ENCODE results near the gene ZFP62. TPM values are rescaled to one million over a fixed set of nuclear protein-coding genes. Genes with fewer than 3 reads are reported as not detected.

Gene ZFP62
- total and polyA plus RNA-seq, 2 of the 8 experiments (the other 6 are each of a cell fraction or from before 2014, with no cell fraction given): 9.3 to 38.5 TPM

DNA sequence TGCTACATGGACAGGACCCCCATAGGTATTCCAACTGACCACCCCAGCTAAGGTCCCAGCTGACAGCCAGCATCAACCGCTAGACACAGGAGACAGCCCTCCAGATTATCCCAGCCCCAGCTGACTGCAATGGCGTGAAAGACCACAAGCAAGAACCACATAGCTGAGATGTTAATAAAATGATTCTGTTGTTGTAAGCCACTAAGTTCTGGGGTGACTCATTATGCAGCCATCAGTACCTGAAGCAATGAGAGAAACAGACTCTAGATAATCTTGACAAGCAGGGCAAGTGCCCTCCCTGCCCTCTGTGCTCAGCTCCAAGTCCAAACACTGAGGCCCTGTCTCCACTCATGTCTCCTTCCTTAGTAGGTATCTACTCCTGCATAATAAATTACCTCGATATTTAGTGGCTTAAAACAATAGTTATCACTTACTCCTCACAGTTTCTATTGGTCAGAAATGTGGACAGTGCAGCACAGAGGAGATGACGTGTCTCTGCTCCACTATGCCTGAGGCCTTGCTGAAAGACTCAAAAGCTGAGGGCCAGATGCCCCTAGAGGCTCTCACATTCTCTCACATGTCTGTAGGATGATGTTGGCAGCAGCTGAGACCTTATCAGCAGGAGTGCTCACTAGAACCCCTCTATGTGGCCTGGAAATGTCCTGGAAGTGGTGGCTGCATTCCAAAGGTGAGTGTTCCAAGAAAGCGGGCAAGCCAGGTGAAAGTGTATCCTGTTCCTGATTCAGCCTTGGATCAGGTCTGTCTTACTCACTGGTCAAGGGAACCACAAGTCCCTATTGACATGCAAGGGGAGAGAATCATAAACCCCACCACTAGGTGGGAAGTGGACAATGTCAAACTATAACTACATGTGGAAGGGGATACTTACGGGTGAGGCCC is 60.9 kb downstream of the ZFP62 start:
- ChIA-PET CTCF (ENCODE audit: partially characterized antibody) (interaction anchor here (0.6 to 6.4 kb wide), 11 partner anchors 13 to 287 kb away, joined by 3 to 99 read pairs (median 3); no protein-coding TSS in a partner anchor), POLR2A (ENCODE audit: partially characterized antibody) (interaction anchor here (1.1 to 4.9 kb wide), 5 partner anchors 9 to 31 kb away, joined by 4 to 37 read pairs (median 13); no protein-coding TSS in a partner anchor)
- H2BK5ac ChIP-seq (ENCODE audit: low read depth, low read length): no peak overlapping the region
- peaks cover 0 to 7% (median 0%) of the 10 kb centered on the region in 4 experiments; a peak in 3 of 8 replicates for H3K36me3 ChIP-seq (ENCODE audit: control insufficient read depth in 2 of 4, insufficient read depth in 4 of 4, low read length in 3 of 4)
- H2BK12ac ChIP-seq (ENCODE audit: low read depth, low read length): no peak overlapping the region
- H2AFZ ChIP-seq (ENCODE audit: low read length): no peak overlapping the region
- H3K9me3 ChIP-seq (ENCODE audit: insufficient read depth in 2 of 2, low read depth in 1 of 2, low read length in 1 of 2): no peaks in the 10 kb centered on the region
- 85% methylated on average over 6 of the region's 6 CpGs; no CpG with 5 or more reads in 1 of the 2 experiments for WGBS, 2 experiments (ENCODE audit: extremely low coverage in 1 of 2, insufficient coverage in 1 of 2, insufficient read length in 1 of 2, insufficient replicate concordance in 2 of 2, low coverage in 1 of 2, low lambda C conversion rate in 2 of 2, missing lambda C conversion rate in 1 of 2)
- no peaks in the 10 kb centered on the region; the same call in 1 of the 2 replicates for H3K23me2 ChIP-seq (ENCODE audit: low read depth, low read length)
- H3K4ac ChIP-seq (replicated peaks; ENCODE audit: insufficient read length, low read depth, low read length): no peak overlapping the region
- H2AK5ac ChIP-seq (ENCODE audit: low read depth, low read length): no peak overlapping the region
- TF ChIP-seq SP4 (IDR thresholded peaks at IDR 0.05; ENCODE audit: low read length): no peak
- H3K27ac ChIP-seq (ENCODE audit: low read depth, low read length): no peak overlapping the region
- H3K79me2 ChIP-seq (ENCODE audit: control insufficient read depth in 1 of 2, insufficient read depth in 2 of 2, low read length in 2 of 2): peaks cover 31 to 72% of the 10 kb centered on the region in 2 experiments
- no peak overlapping the region for H3K4me2 ChIP-seq (ENCODE audit: insufficient read depth in 1 of 2, low read depth in 2 of 2, low read length in 2 of 2)
- no peak overlapping the region for H3K18ac ChIP-seq (ENCODE audit: extremely low read depth, low read length)
- H3K14ac ChIP-seq (ENCODE audit: insufficient read length): no peak overlapping the region
- no peak overlapping the region for H2BK120ac ChIP-seq (replicated peaks; ENCODE audit: low read depth, low read length)
- FAIRE-seq (no peak), DNase-seq (ENCODE audit: low read depth in 1 of 2, low spot score in 2 of 2) (no peak)
- no peak overlapping the region for H3K9ac ChIP-seq (replicated peaks in 1 of 4; ENCODE audit: extremely low read depth in 1 of 4, low read depth in 3 of 4, low read length in 3 of 4)
- H3K27me3 ChIP-seq (replicated peaks in 1 of 4; ENCODE audit: control insufficient read depth in 3 of 4, extremely low read depth in 1 of 4, insufficient read depth in 3 of 4, low read length in 3 of 4): no peaks in the 10 kb centered on the region
- no peak overlapping the region for H2BK20ac ChIP-seq (ENCODE audit: low read length)
- H4K8ac ChIP-seq (ENCODE audit: extremely low read depth, insufficient read depth, low read length): no peak overlapping the region
- H4K91ac ChIP-seq (replicated peaks; ENCODE audit: insufficient read length, low read length): no peak overlapping the region
- H4K20me1 ChIP-seq (replicated peaks in 1 of 2; ENCODE audit: control insufficient read depth in 1 of 2, insufficient read depth in 2 of 2, low read length in 2 of 2): peaks cover 23 to 39% of the 10 kb centered on the region in 2 experiments
- no peak overlapping the region for H3K56ac ChIP-seq (replicated peaks; ENCODE audit: insufficient read length, low read depth, low read length)
- H3K4me1 ChIP-seq (replicated peaks in 1 of 4; ENCODE audit: control insufficient read depth in 3 of 4, insufficient read depth in 4 of 4, low read length in 3 of 4): peaks cover 4 to 21% (median 15%) of the 10 kb centered on the region in 4 experiments
- H2BK15ac ChIP-seq (ENCODE audit: low read length): no peak overlapping the region
- H3K79me1 ChIP-seq (ENCODE audit: low read depth, low read length): peaks cover 34% of the 10 kb centered on the region
- H3K23ac ChIP-seq (ENCODE audit: insufficient read length): no peak overlapping the region
- H4K5ac ChIP-seq (ENCODE audit: insufficient read length, low read depth, low read length): no peak overlapping the region
- H3K4me3 ChIP-seq (ENCODE audit: extremely low read depth in 1 of 4, insufficient read depth in 2 of 4, low read depth in 3 of 4, low read length in 4 of 4): no peak overlapping the region

All from H1 (cell line).